ENCODE data around the gene PTRHD1.

The PTRHD1 gene

GRCh38 chr2:24749069-24749691 lies 44.0 kb downstream of the PTRHD1 start:
- no peak for DNase-seq

- DNase-seq: no peak
Measured at GRCh38 chr2:24747299-24747698, 45.9 kb downstream of the PTRHD1 start.

GRCh38 chr2:24745825-24746224 lies 47.4 kb downstream of the PTRHD1 start:
- DNase-seq: no peak

- DNase-seq: no peak
Measured at GRCh38 chr2:24744356-24744755, 48.8 kb downstream of the PTRHD1 start.

- DNase-seq: no peak
Measured at GRCh38 chr2:24743924-24744323, 49.3 kb downstream of the PTRHD1 start.

- no peak for DNase-seq
Measured at GRCh38 chr2:24742730-24743129, 50.5 kb downstream of the PTRHD1 start.

- no peak for DNase-seq
Measured at GRCh38 chr2:24740142-24740541, 53.0 kb downstream of the PTRHD1 start.
